ENCODE measurements around the gene ACTG2.
"Not testable (repeated sequence)": the region's sequence is repeated elsewhere in the genome, so short reads cannot be mapped to it uniquely, and the experiment has no call there.

ACTG2 gene

GRCh38 chr2:73893764-73894474 is 1.1 kb downstream of the ACTG2 start:
- DNase-seq = no peak

- no peak for DNase-seq
These were observed 1.7 kb downstream of the ACTG2 start for GRCh38 chr2:73894475-73894850.

- DNase-seq = no peak
These were observed 2.1 kb downstream of the ACTG2 start for GRCh38 chr2:73894877-73895276.

GRCh38 chr2:73895473-73895872 is 2.7 kb downstream of the ACTG2 start:
- DNase-seq = no peak

- DNase-seq = peak; percentile 55
These were observed 3.8 kb downstream of the ACTG2 start for GRCh38 chr2:73896362-73897239.

GRCh38 chr2:73897240-73897583 is 4.4 kb downstream of the ACTG2 start:
- no peak for DNase-seq

GRCh38 chr2:73897934-73898333 is 5.1 kb downstream of the ACTG2 start:
- no peak for DNase-seq

- DNase-seq = no peak
These were observed 7.1 kb downstream of the ACTG2 start for GRCh38 chr2:73899801-73900336.

- no peak for DNase-seq
These were observed 8.3 kb downstream of the ACTG2 start for GRCh38 chr2:73901143-73901542.

GRCh38 chr2:73902284-73902683 is 9.5 kb downstream of the ACTG2 start:
- no peak for DNase-seq

- no peak for DNase-seq
These were observed 10.5 kb downstream of the ACTG2 start for GRCh38 chr2:73903313-73903712.

GRCh38 chr2:73903949-73904613 is 11.3 kb downstream of the ACTG2 start:
- DNase-seq = not testable (repeated sequence)

- no peak for DNase-seq
These were observed 12.1 kb downstream of the ACTG2 start for GRCh38 chr2:73904952-73905351.

- DNase-seq = no peak
These were observed 14.2 kb downstream of the ACTG2 start for GRCh38 chr2:73906847-73907505.

GRCh38 chr2:73907840-73908452 is 15.1 kb downstream of the ACTG2 start:
- DNase-seq = peak; percentile 72

- DNase-seq = no peak
These were observed 16.2 kb downstream of the ACTG2 start for GRCh38 chr2:73908689-73909652.

- DNase-seq = no peak
These were observed 18.2 kb downstream of the ACTG2 start for GRCh38 chr2:73910873-73911547.

- no peak for DNase-seq
These were observed 18.9 kb downstream of the ACTG2 start for GRCh38 chr2:73911548-73912208.

- no peak for DNase-seq
These were observed 20.7 kb downstream of the ACTG2 start for GRCh38 chr2:73913414-73914054.

GRCh38 chr2:73914667-73915066 is 21.9 kb downstream of the ACTG2 start:
- no peak for DNase-seq
